ENCODE results near the gene MPPED1.

The MPPED1 gene

GRCh38 chr22:43505896-43506295, 94.1 kb downstream of the MPPED1 start:
- TF ChIP-seq TAF1 (IDR thresholded peaks at IDR 0.05; ENCODE audit: low read depth) = no peak
- TF ChIP-seq ZBTB7A (IDR thresholded peaks at IDR 0.05; ENCODE audit: low read depth) = no peak
- no peak for TF ChIP-seq TEAD4 (IDR thresholded peaks at IDR 0.05)
- no peak for TF ChIP-seq EGR1 (IDR thresholded peaks at IDR 0.05)
- no peak for TF ChIP-seq NFIC (IDR thresholded peaks at IDR 0.05)
- TF ChIP-seq REST (IDR thresholded peaks at IDR 0.05; ENCODE audit: low read depth) = no peak
- no peak for TF ChIP-seq CEBPB (IDR thresholded peaks at IDR 0.05)
- no peak for TF ChIP-seq YY1 (IDR thresholded peaks at IDR 0.05; ENCODE audit: low read depth)
- TF ChIP-seq EP300 (IDR thresholded peaks at IDR 0.05; ENCODE audit: borderline replicate concordance) = no peak

DNA sequence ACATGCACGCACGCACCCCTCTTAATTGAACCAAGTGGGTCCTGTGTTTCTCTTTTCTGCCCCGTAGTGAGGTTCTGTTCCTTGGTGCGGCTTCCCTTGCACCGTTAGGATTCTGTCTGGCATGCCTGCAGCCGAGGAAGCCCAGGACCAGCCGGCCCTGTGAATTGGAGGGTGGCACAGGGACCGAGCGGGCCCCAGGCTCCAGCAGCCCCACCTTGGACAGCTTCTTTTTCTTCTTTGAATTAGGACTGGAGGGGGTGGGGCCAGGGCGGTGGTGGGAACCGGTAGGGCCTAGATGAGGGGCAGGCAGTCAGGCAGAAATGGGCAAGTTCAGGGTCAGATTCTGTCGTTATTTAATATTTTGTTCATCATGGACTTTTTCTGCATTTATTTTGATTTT, 94.7 kb downstream of the MPPED1 start:
- TF ChIP-seq TCF12 (IDR thresholded peaks at IDR 0.05; ENCODE audit: low read depth) (no peak), MAX (IDR thresholded peaks at IDR 0.05) (no peak), TAF1 (IDR thresholded peaks at IDR 0.05; ENCODE audit: low read depth) (no peak), FOXM1 (IDR thresholded peaks at IDR 0.05; ENCODE audit: borderline replicate concordance, low read depth) (no peak), ZBTB7A (IDR thresholded peaks at IDR 0.05; ENCODE audit: low read depth) (no peak), NFIC (IDR thresholded peaks at IDR 0.05) (no peak), TEAD4 (IDR thresholded peaks at IDR 0.05) (no peak), EP300 (IDR thresholded peaks at IDR 0.05; ENCODE audit: borderline replicate concordance) (no peak), YY1 (IDR thresholded peaks at IDR 0.05; ENCODE audit: low read depth) (no peak), CEBPB (IDR thresholded peaks at IDR 0.05) (no peak), RAD21 (IDR thresholded peaks at IDR 0.05; ENCODE audit: low read depth) (no peak)
- TF ChIP-seq, protein P1, sequence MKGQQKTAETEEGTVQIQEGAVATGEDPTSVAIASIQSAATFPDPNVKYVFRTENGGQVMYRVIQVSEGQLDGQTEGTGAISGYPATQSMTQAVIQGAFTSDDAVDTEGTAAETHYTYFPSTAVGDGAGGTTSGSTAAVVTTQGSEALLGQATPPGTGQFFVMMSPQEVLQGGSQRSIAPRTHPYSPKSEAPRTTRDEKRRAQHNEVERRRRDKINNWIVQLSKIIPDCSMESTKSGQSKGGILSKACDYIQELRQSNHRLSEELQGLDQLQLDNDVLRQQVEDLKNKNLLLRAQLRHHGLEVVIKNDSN (IDR thresholded peaks at IDR 0.05) = no peak

DNA sequence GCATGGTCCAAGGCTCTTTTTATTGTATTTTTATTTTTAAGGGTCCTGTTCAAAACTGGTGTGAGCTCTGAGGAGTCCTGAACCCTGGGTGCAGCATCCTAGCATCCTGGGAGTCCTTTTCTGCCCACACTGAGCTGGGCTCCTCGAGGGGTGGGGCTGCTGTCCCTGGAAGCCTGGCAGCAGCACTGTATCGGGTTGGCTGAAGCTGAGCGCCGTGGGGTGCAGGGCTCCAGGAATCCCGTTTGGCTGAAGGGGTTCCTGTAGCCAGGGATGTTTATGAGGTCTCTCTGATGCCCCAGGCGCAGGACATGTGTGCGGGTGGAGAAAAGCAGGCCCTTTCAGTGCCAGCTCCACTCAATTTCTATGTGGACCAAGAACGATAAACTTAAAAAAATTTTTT, 95.4 kb downstream of the MPPED1 start:
- TF ChIP-seq EP300 (IDR thresholded peaks at IDR 0.05; ENCODE audit: borderline replicate concordance) = no peak
- no peak for TF ChIP-seq TCF12 (IDR thresholded peaks at IDR 0.05; ENCODE audit: low read depth)
- TF ChIP-seq EGR1 (IDR thresholded peaks at IDR 0.05) = no peak
- TF ChIP-seq CEBPB (IDR thresholded peaks at IDR 0.05) = no peak
- TF ChIP-seq CREB1 (IDR thresholded peaks at IDR 0.05; ENCODE audit: low read depth) = no peak
- no peak for TF ChIP-seq RAD21 (IDR thresholded peaks at IDR 0.05; ENCODE audit: low read depth)
- no peak for TF ChIP-seq ZBTB7A (IDR thresholded peaks at IDR 0.05; ENCODE audit: low read depth)
- TF ChIP-seq YY1 (IDR thresholded peaks at IDR 0.05; ENCODE audit: low read depth) = no peak
- no peak for TF ChIP-seq REST (IDR thresholded peaks at IDR 0.05; ENCODE audit: low read depth)
- TF ChIP-seq, protein P1 (IDR thresholded peaks at IDR 0.05) = no peak
- no peak for TF ChIP-seq TEAD4 (IDR thresholded peaks at IDR 0.05)
- no peak for TF ChIP-seq FOXM1 (IDR thresholded peaks at IDR 0.05; ENCODE audit: borderline replicate concordance, low read depth)

DNA sequence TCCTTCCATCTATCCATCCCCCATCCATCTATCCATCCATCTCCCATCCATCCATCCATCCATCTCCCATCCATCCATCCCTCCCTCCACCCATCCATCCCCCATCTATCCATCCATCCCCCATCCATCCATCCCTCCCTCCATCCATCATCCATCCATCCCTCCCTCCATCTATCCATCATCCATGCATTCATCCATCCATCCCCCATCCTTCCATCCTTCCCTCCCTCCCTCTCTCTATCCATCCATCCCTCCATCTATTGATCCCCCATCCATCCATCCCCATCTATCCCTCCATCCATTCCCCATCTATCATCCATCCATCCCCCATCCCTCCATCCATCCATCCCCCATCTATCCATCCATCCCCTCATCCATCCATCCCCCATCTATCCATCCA, 96.7 kb downstream of the MPPED1 start:
- no peak for TF ChIP-seq EP300 (IDR thresholded peaks at IDR 0.05; ENCODE audit: borderline replicate concordance)
- no peak for TF ChIP-seq CEBPB (IDR thresholded peaks at IDR 0.05)
- TF ChIP-seq REST (IDR thresholded peaks at IDR 0.05; ENCODE audit: low read depth) = no peak
- TF ChIP-seq TAF1 (IDR thresholded peaks at IDR 0.05; ENCODE audit: low read depth) = no peak
- TF ChIP-seq, protein P1 (IDR thresholded peaks at IDR 0.05) = no peak
- TF ChIP-seq CREB1 (IDR thresholded peaks at IDR 0.05; ENCODE audit: low read depth) = no peak
- no peak for TF ChIP-seq TEAD4 (IDR thresholded peaks at IDR 0.05)
- TF ChIP-seq FOXM1 (IDR thresholded peaks at IDR 0.05; ENCODE audit: borderline replicate concordance, low read depth) = no peak
- no peak for TF ChIP-seq EGR1 (IDR thresholded peaks at IDR 0.05)
- TF ChIP-seq TCF12 (IDR thresholded peaks at IDR 0.05; ENCODE audit: low read depth) = no peak
- no peak for TF ChIP-seq MAX (IDR thresholded peaks at IDR 0.05)
- no peak for TF ChIP-seq YY1 (IDR thresholded peaks at IDR 0.05; ENCODE audit: low read depth)
- no peak for TF ChIP-seq ZBTB7A (IDR thresholded peaks at IDR 0.05; ENCODE audit: low read depth)
